Activated CD8-positive, alpha-beta memory T cell treated with anti-CD3 and anti-CD28 coated beads, Interleukin-2, amount 50 U/mL, for 4 hours (primary cell): ENCODE measurements around the gene SLC25A4.
"Not testable (repeated sequence)": the region's sequence is repeated elsewhere in the genome, so short reads cannot be mapped to it uniquely, and the experiment has no call there.

ENCODE experiments used
- DNase-seq: peaks from one replicate; pipeline ENCODE4 v3.0.0-alpha.2; 2020

Gene SLC25A4

GRCh38 chr4:185186769-185187168 lies 43.7 kb downstream of the SLC25A4 start:
- no peak for DNase-seq

- DNase-seq, result no peak
Observed at GRCh38 chr4:185189606-185190305, 46.7 kb downstream of the SLC25A4 start.

GRCh38 chr4:185190306-185190856 lies 47.3 kb downstream of the SLC25A4 start:
- no peak for DNase-seq

- DNase-seq, result no peak
Observed at GRCh38 chr4:185192059-185192458, 49.0 kb downstream of the SLC25A4 start.

- no peak for DNase-seq
Observed at GRCh38 chr4:185194924-185195888, 52.1 kb downstream of the SLC25A4 start.

GRCh38 chr4:185196437-185196836 lies 53.4 kb downstream of the SLC25A4 start:
- no peak for DNase-seq

GRCh38 chr4:185198189-185198588 lies 55.1 kb downstream of the SLC25A4 start:
- DNase-seq, result not testable (repeated sequence)
